Neuronal stem cell (in vitro differentiated cells): ENCODE results near the gene ACOT4.
"Not testable (repeated sequence)": the region's sequence is repeated elsewhere in the genome, so short reads cannot be mapped to it uniquely, and the experiment has no call there.

Source experiments
- DNase-seq: peaks from one replicate; pipeline ENCODE4 v3.0.0-alpha.2; 2013; ENCODE audit warnings: low spot score
- H2AFZ ChIP-seq: one replicate; pipeline ENCODE4 v1.6.1; 2013; ENCODE audit warnings: mild to moderate bottlenecking, low read length, inconsistent platforms
- H2AK5ac ChIP-seq: 2 replicates; pipeline ENCODE4 v1.6.1; 2013; ENCODE audit warnings: low read depth, mild to moderate bottlenecking, inconsistent platforms, low read length, moderate library complexity, mixed read lengths
- H2BK120ac ChIP-seq: 2 replicates; pipeline ENCODE4 v1.6.1; 2013; ENCODE audit warnings: low read depth, mild to moderate bottlenecking, inconsistent platforms, low read length, moderate library complexity, mixed read lengths
- H2BK12ac ChIP-seq: one replicate; pipeline ENCODE4 v1.6.1; 2013; ENCODE audit warnings: low read length, inconsistent platforms
- H2BK15ac ChIP-seq: 2 replicates; pipeline ENCODE4 v1.6.1; 2013; ENCODE audit warnings: mild to moderate bottlenecking, low read length, inconsistent platforms, mixed read lengths
- H2BK5ac ChIP-seq: one replicate; pipeline ENCODE4 v1.6.1; 2013; ENCODE audit warnings: inconsistent platforms, mild to moderate bottlenecking, low read length, moderate library complexity
- H3K14ac ChIP-seq: one replicate; pipeline ENCODE4 v1.6.1; 2013; ENCODE audit warnings: low read length, inconsistent platforms
- H3K18ac ChIP-seq: 2 replicates; pipeline ENCODE4 v1.6.1; 2013; ENCODE audit warnings: low read length, inconsistent platforms
- H3K23ac ChIP-seq: 2 replicates; pipeline ENCODE4 v1.6.1; 2013; ENCODE audit warnings: low read depth, mild to moderate bottlenecking, mixed read lengths, low read length, inconsistent platforms; ENCODE audit not compliant: poor library complexity
- H3K27ac ChIP-seq: replicated peaks from 3 replicates; pipeline ENCODE4 v1.5.1; 2013; ENCODE audit warnings: low read length, inconsistent platforms
- H3K27me3 ChIP-seq, 3 experiments: 2 replicates each; pipeline ENCODE4 v1.6.1; 2013; ENCODE audit warnings: low read length in 3 of 3, mild to moderate bottlenecking in 2 of 3, inconsistent platforms in 1 of 3, low read depth in 1 of 3, mixed read lengths in 1 of 3, moderate library complexity in 1 of 3; ENCODE audit not compliant: control insufficient read depth in 3 of 3, insufficient read depth in 3 of 3
- H3K36me3 ChIP-seq, 2 donors: replicated peaks in 1 of 2; 2 replicates each; pipeline ENCODE4 v1.6.1; 2013; ENCODE audit warnings: low read length in 2 of 2; ENCODE audit not compliant: control insufficient read depth in 2 of 2, insufficient read depth in 2 of 2
- H3K4ac ChIP-seq: 2 replicates; pipeline ENCODE4 v1.6.1; 2013; ENCODE audit warnings: inconsistent platforms, mild to moderate bottlenecking, low read length, moderate library complexity
- H3K4me1 ChIP-seq, 2 donors: 1 replicate in 1 of 2; 2 replicates in 1 of 2; pipeline ENCODE4 v1.6.1; 2013; ENCODE audit warnings: low read length in 2 of 2, low read depth in 1 of 2; ENCODE audit not compliant: control insufficient read depth in 2 of 2, insufficient read depth in 1 of 2
- H3K4me2 ChIP-seq: one replicate; pipeline ENCODE4 v1.6.1; 2013; ENCODE audit warnings: mild to moderate bottlenecking, low read length, inconsistent platforms; ENCODE audit not compliant: insufficient read depth, poor library complexity, severe bottlenecking
- H3K4me3 ChIP-seq, 2 donors: 2 replicates each; pipeline ENCODE4 v1.5.1; 2013; ENCODE audit warnings: low read length in 2 of 2, mild to moderate bottlenecking in 2 of 2, inconsistent platforms in 1 of 2, moderate library complexity in 1 of 2
- H3K79me1 ChIP-seq: one replicate; pipeline ENCODE4 v1.6.1; 2013; ENCODE audit warnings: low read depth, mild to moderate bottlenecking, inconsistent platforms, low read length, moderate library complexity
- H3K9ac ChIP-seq: one replicate; pipeline ENCODE4 v1.6.1; 2013; ENCODE audit warnings: mild to moderate bottlenecking, low read depth, low read length, inconsistent platforms; ENCODE audit not compliant: poor library complexity
- H3K9me3 ChIP-seq, 2 donors: replicated peaks in 1 of 2; 2 replicates each; pipeline versions ENCODE3 to v1.6.1; 2013; ENCODE audit warnings: low read length in 2 of 2, mild to moderate bottlenecking in 2 of 2, inconsistent platforms in 1 of 2, low read depth in 1 of 2, mixed read lengths in 1 of 2, moderate library complexity in 1 of 2; ENCODE audit not compliant: control insufficient read depth in 2 of 2, insufficient read depth in 1 of 2
- H4K8ac ChIP-seq: one replicate; pipeline ENCODE4 v1.6.1; 2013; ENCODE audit warnings: low read depth, mild to moderate bottlenecking, inconsistent platforms, low read length, moderate library complexity
- H4K91ac ChIP-seq: one replicate; pipeline ENCODE4 v1.6.1; 2013; ENCODE audit warnings: low read length, low read depth, mild to moderate bottlenecking, inconsistent platforms; ENCODE audit not compliant: poor library complexity
- WGBS, 2 donors: extraction: QIAGEN DNeasy Blood & Tissue Kit; methylation state at CpG; one replicate each; pipeline ENCODE4 v1.1.7; 2013; ENCODE audit warnings: missing lambda C conversion rate in 2 of 2, mixed read lengths in 1 of 2; ENCODE audit not compliant: insufficient read length in 2 of 2, insufficient replicate concordance in 1 of 2; ENCODE audit errors: extremely low coverage in 2 of 2; 5-methylcytosine and 5-hydroxymethylcytosine counted together

Gene ACOT4

GRCh38 chr14:73562256-73562655 lies 29.4 kb upstream of the ACOT4 start:
- WGBS, 2 donors, result no CpG with 5 or more reads among the region's 7 CpGs

DNA sequence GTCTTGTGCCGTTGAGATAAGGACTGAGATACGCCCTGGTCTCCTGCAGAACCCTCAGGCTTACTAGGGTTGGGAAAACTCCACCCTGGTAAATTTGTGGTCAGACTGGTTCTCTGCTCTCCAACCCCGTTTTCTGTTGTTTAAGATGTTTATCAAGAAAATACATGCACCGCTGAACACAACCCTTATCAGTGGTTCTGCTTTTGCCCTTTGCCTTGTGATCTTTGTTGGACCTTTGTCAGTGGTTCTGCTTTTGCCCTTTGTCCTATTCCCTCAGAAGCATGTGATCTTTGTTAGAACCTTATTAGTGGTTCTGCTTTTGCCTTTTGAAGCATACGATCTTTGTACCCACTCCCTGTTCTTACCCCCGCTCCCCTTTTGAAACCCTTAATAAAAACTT lies 29.0 kb upstream of the ACOT4 start:
- H2BK120ac ChIP-seq, H3K18ac ChIP-seq, H3K4me3 ChIP-seq, H2BK12ac ChIP-seq, H3K9me3 ChIP-seq, H2BK5ac ChIP-seq, H3K79me1 ChIP-seq, H3K4me1 ChIP-seq, H3K4me2 ChIP-seq, H2AFZ ChIP-seq, H3K23ac ChIP-seq, H3K14ac ChIP-seq, H3K27ac ChIP-seq, H3K4ac ChIP-seq, H4K91ac ChIP-seq, H4K8ac ChIP-seq, H3K27me3 ChIP-seq, H2BK15ac ChIP-seq, H2AK5ac ChIP-seq, H3K36me3 ChIP-seq, H3K9ac ChIP-seq, DNase-seq: not testable (repeated sequence)
- no CpG with 5 or more reads among the region's 6 CpGs for WGBS, 2 donors

More at GRCh38 chr14:73562256-73562655, 29.4 kb upstream of the ACOT4 start:
- not testable (repeated sequence) for H3K79me1 ChIP-seq, H2AFZ ChIP-seq, DNase-seq, H3K36me3 ChIP-seq, H3K9ac ChIP-seq, H2BK120ac ChIP-seq, H2BK12ac ChIP-seq, H4K8ac ChIP-seq, H3K18ac ChIP-seq, H3K4me2 ChIP-seq, H2BK15ac ChIP-seq, H3K14ac ChIP-seq, H3K4ac ChIP-seq, H3K4me3 ChIP-seq, H2AK5ac ChIP-seq, H3K27ac ChIP-seq, H2BK5ac ChIP-seq, H3K4me1 ChIP-seq, H3K9me3 ChIP-seq, H4K91ac ChIP-seq, H3K23ac ChIP-seq, H3K27me3 ChIP-seq

DNA sequence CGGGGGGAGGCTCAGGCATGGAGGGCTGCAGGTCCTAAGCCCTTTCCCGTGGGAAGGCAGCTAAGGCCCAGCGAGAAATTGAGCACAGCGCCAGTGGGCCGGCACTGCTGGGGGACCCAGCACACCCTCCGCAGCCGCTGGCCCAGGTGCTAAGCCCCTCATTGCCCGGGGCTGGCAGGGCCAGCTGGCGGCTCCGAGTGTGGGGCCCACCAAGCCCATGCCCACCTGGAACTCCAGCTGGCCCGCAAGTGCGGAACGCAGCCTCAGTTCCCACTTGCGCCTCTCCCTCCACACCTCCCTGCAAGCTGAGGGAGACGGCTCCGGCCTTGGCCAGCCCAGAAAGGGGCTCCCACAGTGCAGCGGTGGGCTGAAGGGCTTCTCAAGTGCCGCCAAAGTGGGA lies 25.2 kb upstream of the ACOT4 start:
- not testable (repeated sequence) for H2AK5ac ChIP-seq, DNase-seq, H3K4me1 ChIP-seq

GRCh38 chr14:73566935-73567334 lies 24.7 kb upstream of the ACOT4 start:
- H2BK12ac ChIP-seq, H3K14ac ChIP-seq, H3K27me3 ChIP-seq, H2BK15ac ChIP-seq, H3K4me3 ChIP-seq, H2BK120ac ChIP-seq, H3K4me2 ChIP-seq, H3K27ac ChIP-seq, H2AK5ac ChIP-seq, H4K8ac ChIP-seq, H3K36me3 ChIP-seq, H3K9ac ChIP-seq, H3K4me1 ChIP-seq, H3K79me1 ChIP-seq, H3K4ac ChIP-seq, H3K18ac ChIP-seq, H4K91ac ChIP-seq, H2AFZ ChIP-seq, H3K9me3 ChIP-seq, DNase-seq, H3K23ac ChIP-seq, H2BK5ac ChIP-seq: not testable (repeated sequence)
- no CpG with 5 or more reads among the region's 6 CpGs for WGBS, 2 donors

More for the DNA sequence above, 25.2 kb upstream of the ACOT4 start:
- not testable (repeated sequence) for H3K23ac ChIP-seq, H3K4me2 ChIP-seq, H3K27me3 ChIP-seq, H4K8ac ChIP-seq, H3K4me3 ChIP-seq, H2BK12ac ChIP-seq, H2AFZ ChIP-seq, H4K91ac ChIP-seq, H3K9me3 ChIP-seq, H3K36me3 ChIP-seq, H3K27ac ChIP-seq, H2BK120ac ChIP-seq, H3K79me1 ChIP-seq, H3K18ac ChIP-seq, H3K4ac ChIP-seq, H3K9ac ChIP-seq, H2BK15ac ChIP-seq, H2BK5ac ChIP-seq
- peak overlapping the region; percentile 39 for H3K14ac ChIP-seq
- no CpG with 5 or more reads among the region's 18 CpGs for WGBS, 2 donors
